Colonic mucosa (tissue), 4 donors: ENCODE measurements around the gene HIGD1A. TPM values are rescaled to one million over a fixed set of nuclear protein-coding genes. Genes with fewer than 3 reads are reported as not detected.

Experiments
- DNase-seq: peaks from one replicate; pipeline ENCODE4 v3.0.0-alpha.2; 2020
- H3K27ac ChIP-seq: fragments of 200-600 bp; one replicate; pipeline ENCODE4 v1.8.0; 2021
- H3K27me3 ChIP-seq: fragments of 200-600 bp; one replicate; pipeline ENCODE4 v1.8.0; 2021
- H3K36me3 ChIP-seq: fragments of 200-600 bp; one replicate; pipeline ENCODE4 v1.8.0; 2021
- H3K4me1 ChIP-seq: fragments of 200-600 bp; one replicate; pipeline ENCODE4 v1.8.0; 2021; ENCODE audit warnings: mild to moderate bottlenecking
- H3K4me3 ChIP-seq: fragments of 200-600 bp; one replicate; pipeline ENCODE4 v1.8.0; 2021
- H3K9ac ChIP-seq, 2 donors: one replicate each; pipeline ENCODE4 v1.7.0; 2013; ENCODE audit warnings: control low read depth in 2 of 2, low read depth in 2 of 2, low read length in 2 of 2
- H3K9me3 ChIP-seq: fragments of 200-600 bp; one replicate; pipeline ENCODE4 v1.8.0; 2021
- intact Hi-C: fragments of 100-400 bp; cut with DNase I; formaldehyde crosslinking; loops from one replicate; pipeline ENCODE4 v1.14.1; 2022
- total RNA-seq, 2 donors: library from RNA; stranded (reverse); fragmentation: NEBNext Ultra II Directional in 1 of 2; extraction: Animal tissue kit (Norgen Biotek cat#: 25700) in 1 of 2; gene quantifications; one replicate each; pipeline ENCODE4 v1.2.1, GENCODE V29; 2021
- TF ChIP-seq, protein P1 (sequence below): fragments of 200-600 bp; IDR thresholded peaks from one replicate; pipeline ENCODE4 v1.8.0; 2022; ENCODE audit warnings: antibody characterized with exemption, mild to moderate bottlenecking
- donor health status: healthy.
- donor health status: DM: no; HTN: no; CAD: no.
- donor health status: DM: no; HTN: no; CAD: no.

Gene HIGD1A
- total RNA-seq, 2 donors from 2014 or later: 224 to 360 TPM

DNA sequence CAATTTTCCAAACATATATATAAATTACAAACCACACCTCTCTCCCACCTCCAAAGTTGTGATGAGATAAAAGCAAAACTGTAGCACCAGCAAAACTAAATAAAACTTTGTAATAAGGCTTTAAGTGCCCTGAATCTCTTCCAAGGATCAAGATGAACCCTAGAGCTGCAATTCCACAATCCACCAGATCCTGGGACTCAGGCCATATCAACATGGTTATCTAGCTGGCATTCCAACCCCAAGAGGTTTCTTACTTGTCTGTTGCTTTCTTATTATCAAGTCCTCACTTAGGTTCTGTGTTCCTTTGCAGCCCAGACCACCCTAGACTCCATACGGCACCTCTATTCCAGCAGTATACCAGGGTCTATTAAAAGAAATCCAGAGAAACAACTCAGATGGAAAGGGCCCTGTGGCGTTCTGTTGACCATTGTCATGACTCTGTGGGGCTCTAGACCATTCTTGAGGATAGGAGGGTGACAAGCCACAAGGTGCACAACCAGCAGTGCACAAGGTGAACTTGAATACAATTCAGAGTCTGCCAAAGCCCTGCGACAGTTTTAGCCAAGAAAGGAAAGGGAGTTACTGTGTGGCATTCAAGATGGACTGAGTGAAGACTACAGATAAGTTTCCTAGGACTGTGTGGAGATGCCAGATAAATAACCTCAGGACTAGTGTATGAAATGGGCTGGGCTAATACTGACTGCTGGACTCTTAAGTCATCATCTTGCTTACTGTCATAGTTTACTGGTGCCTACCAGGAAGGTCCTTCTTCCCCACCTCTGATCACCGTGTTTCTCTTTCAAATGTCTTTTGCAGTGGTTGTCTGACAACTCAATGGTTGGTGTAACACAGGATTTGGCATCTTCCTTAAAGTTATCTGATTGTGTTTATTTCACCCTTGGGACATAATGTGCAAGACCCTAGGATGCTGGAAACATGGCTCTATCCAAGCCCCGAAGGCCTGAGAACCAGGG is 32.1 kb upstream of the HIGD1A start:
- H3K9ac ChIP-seq: no peak overlapping the region
- H3K27me3 ChIP-seq: no peaks in the 10 kb centered on the region
- TF ChIP-seq, protein P1, sequence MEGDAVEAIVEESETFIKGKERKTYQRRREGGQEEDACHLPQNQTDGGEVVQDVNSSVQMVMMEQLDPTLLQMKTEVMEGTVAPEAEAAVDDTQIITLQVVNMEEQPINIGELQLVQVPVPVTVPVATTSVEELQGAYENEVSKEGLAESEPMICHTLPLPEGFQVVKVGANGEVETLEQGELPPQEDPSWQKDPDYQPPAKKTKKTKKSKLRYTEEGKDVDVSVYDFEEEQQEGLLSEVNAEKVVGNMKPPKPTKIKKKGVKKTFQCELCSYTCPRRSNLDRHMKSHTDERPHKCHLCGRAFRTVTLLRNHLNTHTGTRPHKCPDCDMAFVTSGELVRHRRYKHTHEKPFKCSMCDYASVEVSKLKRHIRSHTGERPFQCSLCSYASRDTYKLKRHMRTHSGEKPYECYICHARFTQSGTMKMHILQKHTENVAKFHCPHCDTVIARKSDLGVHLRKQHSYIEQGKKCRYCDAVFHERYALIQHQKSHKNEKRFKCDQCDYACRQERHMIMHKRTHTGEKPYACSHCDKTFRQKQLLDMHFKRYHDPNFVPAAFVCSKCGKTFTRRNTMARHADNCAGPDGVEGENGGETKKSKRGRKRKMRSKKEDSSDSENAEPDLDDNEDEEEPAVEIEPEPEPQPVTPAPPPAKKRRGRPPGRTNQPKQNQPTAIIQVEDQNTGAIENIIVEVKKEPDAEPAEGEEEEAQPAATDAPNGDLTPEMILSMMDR: no peak
- no peaks in the 10 kb centered on the region for H3K4me1 ChIP-seq
- no peak for DNase-seq
- no peak overlapping the region for H3K27ac ChIP-seq
- H3K9me3 ChIP-seq: no peaks in the 10 kb centered on the region
- no peaks in the 10 kb centered on the region for H3K36me3 ChIP-seq
- no peak overlapping the region for H3K4me3 ChIP-seq
- intact Hi-C loops: loop anchor here (5.0 kb wide), 1 partner anchor 54 kb away; no protein-coding TSS in a partner anchor

DNA sequence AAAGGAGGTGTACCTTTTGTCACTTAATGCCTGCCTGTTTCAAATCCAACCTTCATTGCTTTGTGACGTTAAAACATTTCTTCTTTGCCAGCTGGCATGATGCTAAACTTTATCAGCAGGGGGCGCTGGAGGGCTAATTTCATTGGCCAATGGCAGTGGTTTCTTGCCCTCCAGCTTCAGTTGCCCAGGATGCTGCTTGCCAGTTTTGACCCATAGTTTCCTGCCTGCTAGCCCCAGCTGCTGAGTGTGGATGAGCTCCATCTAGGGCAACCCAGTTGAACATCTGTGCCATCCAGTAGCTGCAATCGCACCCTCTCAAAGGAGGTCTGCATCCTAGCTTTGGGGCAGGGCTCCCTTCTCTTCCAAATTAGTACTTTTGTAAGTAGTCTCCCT is 27.0 kb upstream of the HIGD1A start:
- H3K4me3 ChIP-seq: no peak overlapping the region
- peak; percentile 90 for DNase-seq
- TF ChIP-seq, protein P1: peak; percentile 75
- H3K9me3 ChIP-seq: no peaks in the 10 kb centered on the region
- no peaks in the 10 kb centered on the region for H3K36me3 ChIP-seq
- H3K9ac ChIP-seq: no peak overlapping the region
- no peaks in the 10 kb centered on the region for H3K4me1 ChIP-seq
- no peaks in the 10 kb centered on the region for H3K27me3 ChIP-seq
- H3K27ac ChIP-seq: no peak overlapping the region
- intact Hi-C loops: loop anchor here (5.0 kb wide), 1 partner anchor 51 kb away; no protein-coding TSS in a partner anchor

DNA sequence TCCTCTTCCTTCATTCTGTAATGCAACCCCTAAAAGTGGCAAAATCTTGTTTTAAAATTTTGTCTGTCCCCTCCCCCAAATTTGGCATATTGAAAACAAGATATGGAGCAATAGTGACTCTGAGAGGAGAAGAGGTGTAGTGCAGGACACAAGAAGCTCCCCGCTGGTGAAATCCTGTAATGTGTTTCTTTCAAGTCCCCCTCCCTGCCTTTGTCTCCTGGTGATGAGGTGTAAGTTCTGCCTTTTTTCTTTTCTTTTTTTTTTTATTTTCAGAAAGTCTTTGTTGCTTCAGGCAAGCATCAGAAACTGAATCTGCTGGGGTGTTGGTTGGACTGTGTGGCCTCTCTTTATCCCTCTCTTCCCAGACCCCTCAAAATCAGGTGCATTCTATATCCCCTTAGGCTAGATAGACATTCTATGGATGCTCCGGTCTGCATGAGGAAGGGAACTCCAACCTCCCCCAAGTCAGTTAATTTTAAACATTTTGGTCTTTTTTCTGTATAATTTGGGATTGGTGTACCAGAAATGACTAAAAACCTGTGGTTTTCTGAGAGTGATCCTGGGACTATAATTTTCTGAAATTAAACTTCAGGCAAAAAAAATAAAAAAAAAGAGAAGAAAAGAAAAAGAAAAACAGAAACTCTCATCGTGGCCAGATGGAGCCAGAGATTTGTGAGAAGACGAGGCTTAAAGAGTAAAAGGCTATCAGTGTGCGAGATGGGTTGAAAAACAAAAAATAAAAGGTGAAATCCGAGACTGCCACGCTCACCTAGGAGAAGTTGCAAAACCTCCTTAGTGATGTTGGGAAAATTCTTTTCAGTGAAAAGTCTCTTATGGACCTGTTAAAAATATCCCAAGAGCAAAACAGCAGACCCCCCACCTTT is 26.4 kb upstream of the HIGD1A start:
- Histone ChIP-seq H3K27ac (no peak overlapping the region), H3K9ac (no peak overlapping the region), H3K4me1 (no peaks in the 10 kb centered on the region), H3K4me3 (no peak overlapping the region), H3K36me3 (no peaks in the 10 kb centered on the region), H3K27me3 (no peaks in the 10 kb centered on the region), H3K9me3 (no peaks in the 10 kb centered on the region)
- TF ChIP-seq, protein P1: peak; percentile 39
- intact Hi-C loops: loop anchor here (5.0 kb wide), 1 partner anchor 52 kb away; no protein-coding TSS in a partner anchor
- no peak for DNase-seq

DNA sequence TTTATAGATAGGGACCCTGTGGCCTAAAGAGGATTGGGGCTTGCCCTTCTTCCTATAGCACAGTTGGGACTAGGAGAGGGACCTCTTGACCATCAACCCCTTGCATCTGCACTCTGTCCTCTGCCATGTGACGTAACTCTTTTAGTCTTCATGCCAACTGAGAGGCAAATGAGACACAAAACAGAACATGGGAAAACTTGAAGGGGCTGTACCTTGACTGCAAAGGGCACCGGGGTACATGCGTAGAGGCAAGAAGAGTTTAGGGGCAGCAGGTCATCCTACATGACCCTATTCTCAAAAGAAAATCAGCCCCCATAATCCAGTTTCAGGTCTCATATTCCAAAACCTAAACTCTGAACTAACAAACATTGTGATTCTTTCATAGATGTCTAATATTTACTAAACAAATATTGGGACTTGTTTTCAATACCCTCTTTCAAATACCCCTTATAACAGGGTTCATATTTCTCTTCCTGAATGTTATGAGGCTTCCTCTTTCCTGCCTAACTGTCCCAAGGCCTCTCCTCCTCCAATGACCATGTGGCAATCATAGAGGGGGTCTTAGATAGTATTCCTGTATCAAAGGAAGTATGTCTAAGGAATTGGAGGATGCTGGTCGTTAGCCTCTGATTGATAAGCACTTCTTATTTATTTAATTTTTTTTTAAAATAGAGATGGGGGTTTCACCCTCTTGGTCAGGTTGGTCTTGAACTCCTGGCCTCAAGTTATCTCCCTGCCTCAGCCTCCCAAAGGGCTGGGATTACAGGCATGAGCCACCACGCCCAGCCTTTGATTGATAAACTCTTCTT is 25.5 kb upstream of the HIGD1A start:
- intact Hi-C loops: loop anchor here (5.0 kb wide), 1 partner anchor 52 kb away; no protein-coding TSS in a partner anchor
- peak overlapping the region; percentile 62 for H3K27ac ChIP-seq

More for the DNA sequence above, 25.5 kb upstream of the HIGD1A start:
- Histone ChIP-seq H3K9ac (peak overlapping the region in 1 of 2 donors; percentile 46), H3K4me1 (no peaks in the 10 kb centered on the region), H3K27me3 (no peaks in the 10 kb centered on the region), H3K9me3 (no peaks in the 10 kb centered on the region), H3K4me3 (no peak overlapping the region), H3K36me3 (no peaks in the 10 kb centered on the region)
- peak; percentile 24 for DNase-seq
- TF ChIP-seq, protein P1: no peak
